Loucy (cell line): ENCODE data around the gene LIPK.

Experiments
- H2AFZ ChIP-seq: fragments of 200-600 bp; sonication (generic); 2 replicates; pipeline ENCODE4 v1.6.0; 2016; ENCODE audit warnings: antibody characterized with exemption, mild to moderate bottlenecking, low read length, moderate library complexity
- H3F3A ChIP-seq: fragments of 200-600 bp; 2 replicates; pipeline ENCODE4 v1.6.0; 2016; ENCODE audit warnings: antibody characterized with exemption, low read depth, mild to moderate bottlenecking
- H3K27me3 ChIP-seq: fragments of 200-600 bp; sonication (generic); 2 replicates; pipeline ENCODE4 v1.6.1; 2014; ENCODE audit warnings: low read length, mild to moderate bottlenecking; ENCODE audit not compliant: insufficient read depth, poor library complexity, severe bottlenecking
- H3K36me3 ChIP-seq: fragments of 200-600 bp; sonication (generic); 2 replicates; pipeline ENCODE4 v1.6.1; 2016; ENCODE audit warnings: low read length; ENCODE audit not compliant: insufficient read depth
- H3K4me1 ChIP-seq: fragments of 200-600 bp; sonication (generic); 2 replicates; pipeline ENCODE4 v1.5.1; 2014; ENCODE audit warnings: low read length, mild to moderate bottlenecking; ENCODE audit not compliant: insufficient read depth, poor library complexity, severe bottlenecking
- H3K4me2 ChIP-seq: fragments of 200-600 bp; sonication (generic); 2 replicates; pipeline ENCODE4 v1.6.0; 2014; ENCODE audit warnings: antibody characterized with exemption, low read length, low read depth, mild to moderate bottlenecking; ENCODE audit not compliant: poor library complexity, severe bottlenecking
- H3K4me3 ChIP-seq: fragments of 200-600 bp; sonication (generic); 2 replicates; pipeline ENCODE4 v1.5.1; 2014; ENCODE audit warnings: low read length, mild to moderate bottlenecking, mixed read lengths; ENCODE audit not compliant: poor library complexity, severe bottlenecking
- H3K79me2 ChIP-seq: fragments of 200-600 bp; sonication (generic); 2 replicates; pipeline ENCODE4 v1.6.1; 2014; ENCODE audit warnings: low read length; ENCODE audit not compliant: insufficient read depth
- H3K9ac ChIP-seq: fragments of 200-600 bp; sonication (generic); 2 replicates; pipeline ENCODE4 v1.6.0; 2014; ENCODE audit warnings: mild to moderate bottlenecking, low read depth, low read length, moderate library complexity; ENCODE audit not compliant: poor library complexity, severe bottlenecking
- H3K9me2 ChIP-seq: fragments of 200-600 bp; sonication (generic); replicated peaks from 2 replicates; pipeline ENCODE4 v1.6.1; 2016; ENCODE audit warnings: low read depth, low read length, mixed read lengths
- H3K9me3 ChIP-seq: fragments of 200-600 bp; sonication (generic); 2 replicates; pipeline ENCODE4 v1.6.1; 2014; ENCODE audit warnings: mild to moderate bottlenecking, antibody characterized with exemption, low read length, low read depth; ENCODE audit not compliant: insufficient read depth
- H4K20me1 ChIP-seq: fragments of 200-600 bp; sonication (generic); 2 replicates; pipeline ENCODE4 v1.6.0; 2014; ENCODE audit warnings: antibody characterized with exemption, low read length, mild to moderate bottlenecking; ENCODE audit not compliant: insufficient read depth, poor library complexity, severe bottlenecking
- CTCF ChIP-seq: fragments of 200-600 bp; sonication (generic); conservative IDR thresholded peaks from 2 replicates; pipeline ENCODE4 v1.5.1; 2014; ENCODE audit warnings: mild to moderate bottlenecking, antibody characterized with exemption, low read length
- EZH2phosphoT487 ChIP-seq: fragments of 200-600 bp; IDR thresholded peaks from 2 replicates; pipeline ENCODE4 v1.6.1; 2018; ENCODE audit warnings: antibody characterized with exemption, mild to moderate bottlenecking, moderate library complexity, borderline replicate concordance

Gene LIPK

GRCh38 chr10:88705958-88706357 is at the start of gene LIPK:
Gene LIPK, plus strand, starts transcription at chr10:88706249. Its CDS starts 18,295 bp downstream, at chr10:88724544.
- Histone ChIP-seq H3K9me3 (no peaks in the 10 kb centered on the region), H3K9me2 (no peaks in the 10 kb centered on the region), H4K20me1 (no peaks in the 10 kb centered on the region), H3K36me3 (no peaks in the 10 kb centered on the region), H3K4me2 (no peak within 1 kb of the TSS), H3K4me1 (no peaks in the 10 kb centered on the region), H3K4me3 (no peak within 1 kb of the TSS), H2AFZ (no peak within 1 kb of the TSS), H3F3A (no peaks in the 10 kb centered on the region), H3K79me2 (no peaks in the 10 kb centered on the region), H3K9ac (no peak within 1 kb of the TSS), H3K27me3 (no peaks in the 10 kb centered on the region)
- TF ChIP-seq CTCF (no peak), EZH2phosphoT487 (no peak)

GRCh38 chr10:88657901-88658300 is 48.1 kb upstream of the LIPK start:
- H2AFZ ChIP-seq = no peak overlapping the region
- no peaks in the 10 kb centered on the region for H3K36me3 ChIP-seq
- no peak overlapping the region for H3K4me3 ChIP-seq
- H3K79me2 ChIP-seq = no peaks in the 10 kb centered on the region
- H3K9ac ChIP-seq = no peak overlapping the region
- no peak overlapping the region for H3K4me2 ChIP-seq
- no peak for TF ChIP-seq CTCF
- no peak for TF ChIP-seq EZH2phosphoT487
- H3K27me3 ChIP-seq = no peaks in the 10 kb centered on the region
- no peaks in the 10 kb centered on the region for H4K20me1 ChIP-seq
- no peaks in the 10 kb centered on the region for H3K9me2 ChIP-seq
- no peaks in the 10 kb centered on the region for H3K4me1 ChIP-seq
- H3K9me3 ChIP-seq = no peaks in the 10 kb centered on the region
- H3F3A ChIP-seq = no peaks in the 10 kb centered on the region

- Histone ChIP-seq H3K4me2 (no peak overlapping the region), H3K9ac (no peak overlapping the region), H3K9me2 (no peaks in the 10 kb centered on the region), H3K4me3 (no peak overlapping the region), H3F3A (no peaks in the 10 kb centered on the region), H2AFZ (no peak overlapping the region), H3K9me3 (no peaks in the 10 kb centered on the region), H3K79me2 (no peaks in the 10 kb centered on the region), H4K20me1 (no peaks in the 10 kb centered on the region), H3K27me3 (no peaks in the 10 kb centered on the region), H3K36me3 (no peaks in the 10 kb centered on the region), H3K4me1 (no peaks in the 10 kb centered on the region)
- TF ChIP-seq EZH2phosphoT487 (no peak), CTCF (no peak)
These were observed 46.1 kb upstream of the LIPK start for GRCh38 chr10:88659725-88660597.
